Activated CD8-positive, alpha-beta T cell treated with anti-CD3 and anti-CD28 coated beads, Interleukin-2, amount 10 ng/mL, durations not matched to agents 7 days and 5 days (primary cell): Measurements from ENCODE around the gene KLHL35. TPM values are rescaled to one million over a fixed set of nuclear protein-coding genes. Genes with fewer than 3 reads are reported as not detected.

Experiments
- ATAC-seq: fragments of 150-1000 bp; cut with Tn5 transposase; one replicate; pipeline ENCODE4 v1.10.0; 2021; ENCODE audit warnings: moderate library complexity
- CTCF ChIA-PET: fragments of 350-600 bp; sonication (Branson Sonifier 250); formaldehyde crosslinking; loops from one replicate; lab custom pipeline; 2021; ENCODE audit warnings: antibody characterized with exemption; lab: Charles Lee
- POLR2A ChIA-PET: fragments of 350-600 bp; sonication (Branson Sonifier 250); formaldehyde crosslinking; loops from one replicate; lab custom pipeline; 2021; ENCODE audit warnings: antibody characterized with exemption; lab: Charles Lee
- DNase-seq: peaks from one replicate; pipeline ENCODE4 v3.0.0-alpha.2; 2020
- H3K27ac Mint-ChIP-seq: one replicate; pipeline ENCODE4 v1.8.0; 2021; ENCODE audit warnings: mild to moderate bottlenecking, mixed read lengths
- H3K27me3 Mint-ChIP-seq: one replicate; pipeline ENCODE4 v1.8.0; 2021; ENCODE audit warnings: low read depth, mixed read lengths
- H3K36me3 Mint-ChIP-seq: one replicate; pipeline ENCODE4 v1.8.0; 2021; ENCODE audit warnings: low read depth, mixed read lengths
- H3K4me1 Mint-ChIP-seq: one replicate; pipeline ENCODE4 v1.8.0; 2021; ENCODE audit warnings: low read depth, mixed read lengths
- H3K4me3 Mint-ChIP-seq: one replicate; pipeline ENCODE4 v1.8.0; 2021; ENCODE audit warnings: mild to moderate bottlenecking, mixed read lengths
- H3K9me3 Mint-ChIP-seq: one replicate; pipeline ENCODE4 v1.8.0; 2022; ENCODE audit warnings: mixed read lengths; ENCODE audit not compliant: insufficient read depth
- total RNA-seq, 2 experiments: library from RNA; stranded (reverse); gene quantifications; one replicate each; pipeline ENCODE4 v1.2.3, GENCODE V29; 2021

KLHL35 gene
- total RNA-seq, 2 experiments from 2014 or later = 0.26 to 0.31 TPM

- ATAC-seq = no peak
- CTCF ChIA-PET = interaction anchor here (0.9 kb wide), 1 partner anchor 23 kb away, joined by 3 read pairs; no protein-coding TSS in a partner anchor
- H3K36me3 Mint-ChIP-seq = no peaks in the 10 kb centered on the region
- no peak for DNase-seq
- H3K27me3 Mint-ChIP-seq = no peaks in the 10 kb centered on the region
- H3K4me1 Mint-ChIP-seq = peaks cover 3% of the 10 kb centered on the region
- H3K9me3 Mint-ChIP-seq = no peaks in the 10 kb centered on the region
- H3K4me3 Mint-ChIP-seq = no peak overlapping the region
- POLR2A ChIA-PET = no interaction called here
- no peak overlapping the region for H3K27ac Mint-ChIP-seq
Measured at GRCh38 chr11:75467881-75468280, 34.9 kb upstream of the KLHL35 start.

DNA sequence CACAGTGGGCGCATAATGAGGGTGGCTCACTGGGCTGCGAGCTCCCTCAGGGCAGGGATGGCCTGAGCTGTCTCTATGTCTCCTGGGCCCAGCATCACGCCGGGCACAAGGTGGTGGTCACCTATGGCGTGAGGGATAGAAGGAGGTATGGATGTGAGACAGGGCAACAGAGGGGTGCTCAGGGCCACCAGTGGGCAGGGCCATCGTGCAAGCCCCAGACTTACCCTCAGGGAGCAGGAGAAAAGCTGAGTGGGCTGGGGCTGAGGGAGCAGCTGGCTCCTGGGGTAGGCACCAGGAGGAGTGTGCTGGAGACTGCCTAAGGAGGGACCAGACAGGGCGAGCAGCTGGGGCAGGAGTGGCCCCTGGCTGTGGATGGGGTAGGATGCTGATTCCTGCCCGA lies 34.3 kb upstream of the KLHL35 start:
- ATAC-seq = no peak
- H3K36me3 Mint-ChIP-seq = no peaks in the 10 kb centered on the region
- ChIA-PET CTCF (interaction anchor here (0.9 to 1.1 kb wide), 2 partner anchors 8 to 22 kb away, joined by 3 read pairs; no protein-coding TSS in a partner anchor), POLR2A (no interaction called here)
- no peaks in the 10 kb centered on the region for H3K27me3 Mint-ChIP-seq
- peaks cover 3% of the 10 kb centered on the region for H3K4me1 Mint-ChIP-seq
- no peaks in the 10 kb centered on the region for H3K9me3 Mint-ChIP-seq
- H3K4me3 Mint-ChIP-seq = no peak overlapping the region
- DNase-seq = no peak
- H3K27ac Mint-ChIP-seq = no peak overlapping the region

DNA sequence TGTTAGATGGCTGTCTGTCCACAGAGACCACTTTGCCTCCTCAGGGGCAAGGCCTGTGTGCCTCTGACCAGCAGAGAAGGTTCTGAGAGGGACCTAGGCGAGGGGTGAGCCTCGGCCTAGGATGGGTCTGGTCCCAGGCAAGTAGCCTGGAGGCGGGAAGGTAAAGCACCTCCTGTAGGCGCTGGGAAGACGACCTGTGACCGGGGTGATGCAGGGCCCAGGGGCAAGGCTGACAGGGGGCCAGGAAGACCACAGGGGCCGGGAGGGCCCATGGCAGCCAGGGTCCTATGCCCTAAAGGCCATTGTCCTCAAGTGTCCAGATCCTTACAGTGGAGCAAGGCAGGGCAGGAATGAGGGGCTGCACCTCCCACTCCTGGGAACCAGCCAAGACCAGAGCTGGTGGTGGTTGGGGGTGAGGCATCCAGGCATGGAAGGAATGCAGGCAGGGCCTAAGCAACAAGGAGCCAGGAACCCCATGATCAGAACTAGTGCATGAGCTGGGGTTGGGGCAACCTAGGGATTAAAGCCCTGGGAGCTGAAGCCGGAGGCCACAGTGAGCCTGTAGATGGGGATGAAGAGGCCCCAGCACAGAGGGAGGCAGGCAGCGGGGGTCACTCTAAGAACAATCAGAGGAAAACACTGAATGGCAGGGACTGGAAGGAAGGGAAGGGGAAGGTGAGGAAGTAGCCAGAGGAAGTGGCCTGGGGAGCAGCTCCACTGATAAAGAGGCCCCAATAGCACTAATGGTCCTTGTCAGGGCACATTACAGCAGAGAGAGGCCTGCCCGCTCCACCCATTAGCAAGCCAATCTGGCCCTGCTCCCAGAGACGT lies 32.9 kb upstream of the KLHL35 start:
- ChIA-PET CTCF (interaction anchor here (1.1 to 2.6 kb wide), 2 partner anchors 10 to 15 kb away, joined by 3 to 6 read pairs; no protein-coding TSS in a partner anchor), POLR2A (no interaction called here)
- no peaks in the 10 kb centered on the region for H3K27me3 Mint-ChIP-seq
- no peaks in the 10 kb centered on the region for H3K9me3 Mint-ChIP-seq
- H3K27ac Mint-ChIP-seq = no peak overlapping the region
- H3K4me3 Mint-ChIP-seq = no peak overlapping the region
- ATAC-seq (no peak), DNase-seq (no peak)
- peaks cover 3% of the 10 kb centered on the region for H3K4me1 Mint-ChIP-seq
- H3K36me3 Mint-ChIP-seq = no peaks in the 10 kb centered on the region

- no peak overlapping the region for H3K4me3 Mint-ChIP-seq
- no peak for ATAC-seq
- H3K9me3 Mint-ChIP-seq = no peaks in the 10 kb centered on the region
- no peaks in the 10 kb centered on the region for H3K4me1 Mint-ChIP-seq
- CTCF ChIA-PET = interaction anchor here (0.8 to 3.3 kb wide), 2 partner anchors 12 to 69 kb away, joined by 3 to 11 read pairs; no protein-coding TSS in a partner anchor
- no peak overlapping the region for H3K27ac Mint-ChIP-seq
- POLR2A ChIA-PET = interaction anchor here (0.6 kb wide), 1 partner anchor 79 kb away, joined by 3 read pairs; no protein-coding TSS in a partner anchor
- no peaks in the 10 kb centered on the region for H3K36me3 Mint-ChIP-seq
- no peak for DNase-seq
- no peaks in the 10 kb centered on the region for H3K27me3 Mint-ChIP-seq
Measured at GRCh38 chr11:75463106-75463774, 30.2 kb upstream of the KLHL35 start.

DNA sequence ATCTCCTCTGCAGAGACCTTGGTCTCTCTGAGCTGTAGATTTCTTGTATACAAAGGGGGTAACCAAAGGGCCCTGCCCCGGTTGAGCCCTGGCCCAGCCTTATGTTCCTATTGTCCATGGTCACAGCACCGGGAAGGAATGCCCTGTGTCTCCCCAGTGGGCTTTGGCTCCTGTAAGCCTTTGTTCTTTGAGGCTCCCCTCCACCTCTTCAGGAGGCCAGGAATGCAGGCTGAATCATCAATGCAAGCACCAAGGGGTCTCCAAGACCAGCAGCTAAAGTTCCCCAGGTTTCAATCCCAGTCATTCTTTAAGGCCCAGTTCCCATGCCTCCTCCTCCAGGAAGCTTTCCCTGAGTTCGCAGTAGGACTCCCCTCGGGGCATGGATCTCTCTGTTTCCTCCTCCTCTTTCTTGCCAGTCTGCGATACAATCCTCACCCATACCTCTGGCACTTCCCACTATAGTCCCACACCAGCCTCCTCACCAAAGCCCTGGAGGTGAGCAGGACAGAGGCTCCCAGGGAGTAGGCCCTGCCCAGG lies 29.2 kb upstream of the KLHL35 start:
- ChIA-PET POLR2A (interaction anchor here (0.9 kb wide), 1 partner anchor 13 kb away, joined by 4 read pairs; no protein-coding TSS in a partner anchor), CTCF (interaction anchor here (0.6 to 3.3 kb wide), 3 partner anchors 45 to 70 kb away, joined by 3 to 11 read pairs (median 4); partner anchors contain the start of gene GDPD5)
- no peaks in the 10 kb centered on the region for H3K4me1 Mint-ChIP-seq
- no peaks in the 10 kb centered on the region for H3K9me3 Mint-ChIP-seq
- DNase-seq = no peak
- no peaks in the 10 kb centered on the region for H3K36me3 Mint-ChIP-seq
- H3K27ac Mint-ChIP-seq = no peak overlapping the region
- no peaks in the 10 kb centered on the region for H3K27me3 Mint-ChIP-seq
- no peak for ATAC-seq
- no peak overlapping the region for H3K4me3 Mint-ChIP-seq

- no peak for ATAC-seq
- POLR2A ChIA-PET = no interaction called here
- H3K4me3 Mint-ChIP-seq = no peak overlapping the region
- no peaks in the 10 kb centered on the region for H3K9me3 Mint-ChIP-seq
- no peak overlapping the region for H3K27ac Mint-ChIP-seq
- H3K36me3 Mint-ChIP-seq = no peaks in the 10 kb centered on the region
- CTCF ChIA-PET = interaction anchor here (0.6 to 3.3 kb wide), 3 partner anchors 46 to 71 kb away, joined by 3 to 11 read pairs (median 4); partner anchors contain the start of gene GDPD5
- H3K27me3 Mint-ChIP-seq = no peaks in the 10 kb centered on the region
- no peak for DNase-seq
- H3K4me1 Mint-ChIP-seq = no peaks in the 10 kb centered on the region
Measured at GRCh38 chr11:75461151-75461550, 28.1 kb upstream of the KLHL35 start.

DNA sequence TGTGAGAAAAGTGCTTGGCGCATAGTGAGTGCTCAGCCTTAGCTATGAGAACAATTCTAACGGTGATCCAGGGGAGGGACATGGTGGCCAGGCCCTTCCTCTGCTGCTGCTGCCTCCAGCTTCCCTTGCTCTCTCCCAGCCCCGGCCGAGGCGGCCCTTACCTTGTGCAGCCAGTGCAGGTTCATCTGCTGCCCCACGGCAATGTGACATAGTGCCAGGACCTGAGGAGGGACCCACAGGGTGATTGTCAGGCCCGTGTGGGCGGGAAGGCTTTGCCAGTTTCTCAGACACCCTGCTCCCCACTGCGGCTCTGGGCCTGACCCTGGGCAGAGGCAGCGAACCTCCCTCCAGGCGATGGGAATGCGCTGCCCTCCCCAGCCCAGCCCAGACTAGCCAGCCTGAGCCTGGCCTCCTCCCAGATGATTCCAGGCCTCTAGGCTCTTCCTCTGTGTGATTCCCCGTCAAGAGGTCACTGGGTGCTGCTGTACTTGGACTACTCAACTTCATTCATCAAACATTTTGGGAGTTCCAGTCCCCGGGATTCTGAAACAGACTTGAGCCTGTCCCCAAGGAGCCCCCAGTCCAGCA lies 23.7 kb upstream of the KLHL35 start:
- H3K4me1 Mint-ChIP-seq = no peaks in the 10 kb centered on the region
- ATAC-seq (no peak), DNase-seq (no peak)
- no peak overlapping the region for H3K27ac Mint-ChIP-seq
- ChIA-PET POLR2A (no interaction called here), CTCF (no interaction called here)
- no peak overlapping the region for H3K4me3 Mint-ChIP-seq
- H3K36me3 Mint-ChIP-seq = no peaks in the 10 kb centered on the region
- H3K9me3 Mint-ChIP-seq = no peaks in the 10 kb centered on the region
- H3K27me3 Mint-ChIP-seq = no peaks in the 10 kb centered on the region

DNA sequence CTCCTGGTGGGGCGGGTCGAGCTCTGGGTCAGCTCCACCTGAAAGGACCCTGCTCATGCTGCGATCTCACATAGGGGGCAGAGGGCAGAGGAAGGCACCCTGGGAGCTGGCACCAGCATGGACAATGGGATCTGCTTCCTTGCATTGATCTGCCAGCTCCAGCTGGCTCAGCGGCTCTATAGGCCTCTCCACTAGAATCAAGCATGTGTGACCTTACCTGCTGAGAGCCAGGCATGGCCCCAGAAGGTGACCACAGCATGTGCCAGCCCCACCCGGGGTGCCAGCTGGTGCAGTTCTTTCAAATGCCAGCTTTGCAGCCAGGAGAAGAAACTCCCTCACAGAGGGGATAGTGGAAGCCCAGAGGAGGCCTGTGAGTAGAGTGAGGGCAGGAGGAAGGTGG lies 22.0 kb upstream of the KLHL35 start:
- ChIA-PET POLR2A (no interaction called here), CTCF (interaction anchor here (0.7 to 3.1 kb wide), 4 partner anchors 10 to 378 kb away, joined by 3 to 14 read pairs (median 4); partner anchors contain the start of gene GDPD5)
- DNase-seq = no peak
- Mint-ChIP-seq H3K36me3 (no peaks in the 10 kb centered on the region), H3K27ac (no peak overlapping the region), H3K4me3 (no peak overlapping the region), H3K4me1 (no peaks in the 10 kb centered on the region), H3K9me3 (no peaks in the 10 kb centered on the region), H3K27me3 (no peaks in the 10 kb centered on the region)
- no peak for ATAC-seq

- ChIA-PET POLR2A (no interaction called here), CTCF (interaction anchor here (0.6 to 3.1 kb wide), 2 partner anchors 9 to 30 kb away, joined by 3 to 14 read pairs; no protein-coding TSS in a partner anchor)
- no peaks in the 10 kb centered on the region for H3K36me3 Mint-ChIP-seq
- H3K27me3 Mint-ChIP-seq = no peaks in the 10 kb centered on the region
- H3K9me3 Mint-ChIP-seq = no peaks in the 10 kb centered on the region
- no peak overlapping the region for H3K4me3 Mint-ChIP-seq
- ATAC-seq (no peak), DNase-seq (no peak)
- no peak overlapping the region for H3K27ac Mint-ChIP-seq
- no peaks in the 10 kb centered on the region for H3K4me1 Mint-ChIP-seq
Measured at GRCh38 chr11:75453916-75454655, 21.1 kb upstream of the KLHL35 start.

DNA sequence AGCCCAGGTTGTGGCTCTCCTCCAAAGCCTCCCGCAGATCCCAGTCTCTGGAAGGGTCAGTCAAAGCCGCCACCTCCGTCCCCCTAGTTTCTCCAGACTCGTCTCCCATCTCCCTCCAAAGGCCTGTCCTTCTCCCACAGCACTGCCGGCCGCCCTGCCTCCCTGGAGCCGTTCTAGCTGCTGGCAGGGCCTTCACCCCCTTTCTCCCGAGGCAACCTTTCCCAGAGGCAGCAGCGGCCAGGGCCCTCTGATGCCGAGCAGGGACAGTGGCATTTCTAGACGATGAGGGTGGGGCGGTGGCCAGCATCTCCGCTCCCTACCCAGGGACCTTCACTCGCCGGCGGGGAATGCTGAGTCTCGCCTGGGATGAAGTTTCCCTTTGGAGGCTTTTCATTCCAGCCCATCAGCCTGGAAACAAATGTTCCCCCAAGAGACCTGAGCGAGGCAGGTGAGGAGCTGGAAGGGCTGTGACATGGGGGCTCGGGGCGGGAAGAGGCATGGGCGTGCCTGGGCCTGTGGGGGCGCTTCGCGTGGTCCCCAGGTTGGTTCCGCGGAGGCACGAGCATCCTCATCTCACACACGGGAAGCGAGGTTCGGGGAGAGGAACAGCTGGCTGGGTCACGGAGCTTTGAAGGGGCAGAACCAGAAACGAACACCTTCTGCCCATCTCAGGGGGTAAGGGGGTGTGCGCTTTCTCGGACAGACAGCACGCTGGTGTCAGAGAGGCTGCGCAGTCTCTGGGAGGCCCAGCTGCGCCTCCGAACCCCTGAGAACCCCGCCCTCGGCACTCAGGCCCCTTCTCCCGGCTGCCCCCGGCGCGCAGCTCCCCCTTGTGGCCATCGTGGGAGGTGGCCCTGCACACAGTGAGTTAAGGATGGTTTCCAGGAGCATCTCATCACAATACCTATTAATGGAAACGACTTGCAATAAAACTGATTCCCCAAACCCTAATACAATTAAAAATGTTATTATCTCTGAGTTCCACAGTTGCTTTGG lies 18.1 kb upstream of the KLHL35 start:
- ChIA-PET CTCF (interaction anchor here (0.7 to 1.9 kb wide), 17 partner anchors 9 to 175 kb away, joined by 3 to 10 read pairs (median 3); partner anchors contain the start of gene GDPD5), POLR2A (no interaction called here)
- Mint-ChIP-seq H3K27ac (no peak overlapping the region), H3K4me1 (no peaks in the 10 kb centered on the region), H3K4me3 (no peak overlapping the region), H3K9me3 (no peaks in the 10 kb centered on the region), H3K27me3 (no peaks in the 10 kb centered on the region), H3K36me3 (no peaks in the 10 kb centered on the region)
- peak; percentile 51 for ATAC-seq
- DNase-seq = peak; percentile 59
